ENCODE results near the gene APP.
"Not testable (repeated sequence)": the region's sequence is repeated elsewhere in the genome, so short reads cannot be mapped to it uniquely, and the experiment has no call there.

APP gene

GRCh38 chr21:25931765-25932164 lies 238.8 kb downstream of the APP start:
- no peak for DNase-seq

GRCh38 chr21:25929856-25930520 lies 240.6 kb downstream of the APP start:
- DNase-seq: no peak

- DNase-seq: no peak
Measured at GRCh38 chr21:25927195-25927880, 243.2 kb downstream of the APP start.

GRCh38 chr21:25925936-25926335 lies 244.6 kb downstream of the APP start:
- DNase-seq: no peak

GRCh38 chr21:25925064-25925800 lies 245.3 kb downstream of the APP start:
- no peak for DNase-seq

- DNase-seq: not testable (repeated sequence)
Measured at GRCh38 chr21:25918152-25918551, 252.4 kb downstream of the APP start.

- DNase-seq: no peak
Measured at GRCh38 chr21:25916226-25916625, 254.3 kb downstream of the APP start.

GRCh38 chr21:25913479-25913878 lies 257.1 kb downstream of the APP start:
- DNase-seq: no peak

GRCh38 chr21:25912402-25912746 lies 258.2 kb downstream of the APP start:
- no peak for DNase-seq

GRCh38 chr21:25911730-25912401 lies 258.7 kb downstream of the APP start:
- no peak for DNase-seq

GRCh38 chr21:25910809-25911208 lies 259.8 kb downstream of the APP start:
- DNase-seq: no peak

GRCh38 chr21:25909341-25909740 lies 261.2 kb downstream of the APP start:
- no peak for DNase-seq

- DNase-seq: no peak
Measured at GRCh38 chr21:25908495-25908894, 262.1 kb downstream of the APP start.

GRCh38 chr21:25907573-25908275 lies 262.8 kb downstream of the APP start:
- DNase-seq: no peak

GRCh38 chr21:25906587-25906986 lies 264.0 kb downstream of the APP start:
- no peak for DNase-seq

GRCh38 chr21:25905126-25905525 lies 265.4 kb downstream of the APP start:
- DNase-seq: no peak

- DNase-seq: no peak
Measured at GRCh38 chr21:25904044-25904695, 266.4 kb downstream of the APP start.

GRCh38 chr21:25903607-25904006 lies 267.0 kb downstream of the APP start:
- no peak for DNase-seq

- DNase-seq: no peak
Measured at GRCh38 chr21:25901330-25901979, 269.1 kb downstream of the APP start.

GRCh38 chr21:25898671-25899070 lies 271.9 kb downstream of the APP start:
- no peak for DNase-seq

GRCh38 chr21:25897383-25897782 lies 273.2 kb downstream of the APP start:
- DNase-seq: no peak
